ENCODE data around the gene TRAK2.
A peak's percentile ranks its signal among the peaks of the same experiment; 100 is the strongest.
"Not testable (repeated sequence)": the region's sequence is repeated elsewhere in the genome, so short reads cannot be mapped to it uniquely, and the experiment has no call there.

The TRAK2 gene

DNA sequence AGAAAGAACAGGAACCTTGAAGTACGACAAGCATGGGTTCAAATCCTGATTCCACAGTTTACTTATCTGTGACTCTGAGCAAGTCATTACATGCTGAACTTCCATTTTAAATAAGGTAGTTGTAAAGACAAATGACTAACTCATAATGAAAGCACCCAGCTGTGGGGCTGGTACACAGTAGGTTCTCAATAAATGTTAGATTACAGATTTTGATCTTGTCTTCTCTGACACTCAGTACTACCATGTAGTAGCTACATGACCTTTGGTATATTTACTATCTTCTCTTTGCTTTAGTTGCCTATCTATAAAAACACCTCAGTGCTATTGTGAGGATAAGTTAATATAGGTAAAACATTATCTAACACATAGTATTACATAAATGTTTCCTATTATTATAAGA, 3.2 kb downstream of the TRAK2 start:
- DNase-seq = no peak

DNA sequence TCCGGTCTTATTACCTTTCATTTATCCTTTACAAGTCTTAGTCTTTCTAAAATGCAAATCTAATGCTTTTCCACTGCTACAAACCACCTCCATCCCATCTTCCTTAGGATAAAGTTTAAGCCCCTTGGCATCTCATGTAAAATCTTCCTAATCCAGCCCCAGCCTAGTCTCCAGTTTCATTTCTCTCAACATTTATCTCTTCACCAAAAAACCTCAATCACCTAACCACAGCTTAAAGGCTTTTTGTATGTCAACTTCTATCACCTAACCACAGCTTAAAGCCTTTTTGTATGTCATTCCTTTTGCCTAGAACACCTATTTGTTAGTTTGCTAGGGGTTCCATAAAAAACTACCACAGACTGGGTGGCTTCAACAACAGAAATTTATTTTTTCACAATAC, 4.2 kb downstream of the TRAK2 start:
- no peak for DNase-seq

DNA sequence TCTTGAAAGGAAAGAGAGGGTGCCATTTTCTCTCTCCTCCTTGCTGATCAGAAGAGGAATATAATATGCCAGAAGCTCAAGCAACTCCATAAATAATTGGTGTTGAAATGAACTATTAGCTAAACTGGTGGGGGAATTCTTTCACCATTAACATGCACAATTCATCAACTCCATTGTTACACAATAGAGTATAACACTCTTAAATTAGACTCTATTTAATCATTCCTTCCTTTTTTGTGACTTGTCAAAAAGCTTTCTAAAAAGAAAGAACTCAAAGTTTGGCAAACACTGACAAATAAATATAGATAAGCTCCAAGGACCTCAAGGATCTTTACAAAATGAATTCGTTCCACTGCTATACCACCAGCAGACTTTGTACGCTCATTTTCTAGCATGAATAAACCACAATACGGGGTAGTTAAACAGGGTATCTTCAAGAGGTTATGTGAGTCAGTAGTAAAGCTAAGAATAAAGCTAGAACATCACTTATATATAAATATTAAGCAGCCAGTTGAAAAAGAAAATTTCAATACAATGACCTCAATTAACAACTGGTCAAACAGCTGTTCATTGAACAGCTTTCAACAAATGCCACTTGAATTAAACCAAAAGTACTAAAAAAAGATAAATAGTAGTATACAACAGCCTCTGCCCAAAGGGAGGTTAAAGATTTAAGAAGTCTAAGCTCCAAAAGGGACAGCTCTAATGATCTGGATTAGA, 6.4 kb downstream of the TRAK2 start:
- no peak for DNase-seq

DNA sequence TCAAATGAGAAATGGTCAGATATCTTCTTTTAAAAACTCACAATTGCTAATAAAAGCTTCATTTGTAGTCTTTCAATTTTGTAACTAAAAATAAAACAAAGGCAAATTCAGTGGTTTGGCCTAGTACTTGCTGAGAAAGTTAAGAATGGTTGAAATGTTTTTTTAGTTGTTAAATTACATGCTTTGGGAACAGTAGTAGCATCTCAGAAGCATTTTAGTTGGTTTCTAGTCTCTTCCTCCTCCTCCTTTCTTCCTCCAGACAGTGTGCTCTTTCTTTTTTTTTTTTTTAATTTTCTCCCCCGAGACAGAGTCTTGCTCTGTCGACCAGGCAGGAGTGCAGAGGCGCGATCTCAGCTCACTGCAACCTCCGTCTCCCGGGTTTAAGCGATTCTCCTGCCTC, 9.8 kb downstream of the TRAK2 start:
- no peak for DNase-seq

DNA sequence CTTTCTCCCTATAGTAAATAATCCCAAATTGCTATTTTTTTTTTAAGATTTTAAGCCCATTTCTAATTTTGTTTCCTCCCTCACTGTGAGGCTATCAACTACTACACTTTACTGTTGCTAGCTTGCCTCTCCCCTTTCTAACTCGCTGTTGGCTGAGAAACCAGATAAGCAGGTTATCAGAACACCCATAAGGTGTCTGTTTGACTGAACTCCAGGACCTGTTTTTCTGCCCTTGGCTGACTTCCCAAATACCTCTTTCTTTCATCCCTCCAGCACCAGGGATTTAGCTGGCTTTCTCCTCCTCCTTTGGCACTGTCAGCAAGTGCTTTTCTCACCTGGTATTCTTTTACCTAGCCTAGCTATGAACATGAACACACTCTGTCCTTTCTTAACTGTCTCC, 11.1 kb downstream of the TRAK2 start:
- DNase-seq = peak; percentile 31

DNA sequence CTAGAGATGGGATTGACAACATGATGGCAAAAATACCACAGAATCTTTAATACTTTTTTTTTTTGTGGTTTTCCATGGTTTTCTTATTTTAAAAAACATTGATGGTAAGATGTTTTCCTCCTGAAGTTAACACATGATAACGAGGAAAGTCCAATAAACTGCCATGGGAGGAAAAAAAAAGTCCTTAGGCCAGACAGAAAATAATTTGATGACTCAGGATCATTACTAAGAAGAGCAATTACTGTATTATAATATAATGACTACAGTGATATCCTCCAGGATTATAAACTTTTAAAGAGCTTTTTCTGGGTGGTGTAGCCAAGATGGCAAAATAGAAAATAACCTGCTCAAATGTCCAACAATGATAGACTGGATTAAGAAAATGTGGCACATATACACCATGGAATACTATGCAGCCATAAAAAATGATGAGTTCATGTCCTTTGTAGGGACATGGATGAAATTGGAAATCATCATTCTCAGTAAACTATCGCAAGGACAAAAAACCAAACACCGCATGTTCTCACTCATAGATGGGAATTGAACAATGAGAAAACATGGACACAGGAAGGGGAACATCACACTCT, 11.8 kb downstream of the TRAK2 start:
- not testable (repeated sequence) for DNase-seq

DNA sequence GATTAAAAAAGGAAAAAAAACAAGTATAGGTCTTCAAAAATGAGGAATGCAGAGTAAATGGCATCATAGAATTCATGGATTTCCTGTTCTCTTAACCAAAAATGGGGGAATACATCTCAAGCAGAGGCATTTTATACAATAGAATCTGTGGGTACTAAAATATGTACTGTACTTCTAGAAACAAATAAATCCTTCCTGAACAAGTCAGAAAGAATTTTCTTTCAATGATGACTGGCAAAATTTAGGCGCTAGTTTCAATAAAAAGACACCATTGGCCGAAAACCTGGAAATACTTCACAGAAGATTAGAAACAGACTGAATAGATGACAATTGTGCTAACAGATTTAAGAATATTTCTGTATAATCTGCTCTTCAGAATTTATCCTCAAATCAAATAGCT, 15.1 kb downstream of the TRAK2 start:
- no peak for DNase-seq

DNA sequence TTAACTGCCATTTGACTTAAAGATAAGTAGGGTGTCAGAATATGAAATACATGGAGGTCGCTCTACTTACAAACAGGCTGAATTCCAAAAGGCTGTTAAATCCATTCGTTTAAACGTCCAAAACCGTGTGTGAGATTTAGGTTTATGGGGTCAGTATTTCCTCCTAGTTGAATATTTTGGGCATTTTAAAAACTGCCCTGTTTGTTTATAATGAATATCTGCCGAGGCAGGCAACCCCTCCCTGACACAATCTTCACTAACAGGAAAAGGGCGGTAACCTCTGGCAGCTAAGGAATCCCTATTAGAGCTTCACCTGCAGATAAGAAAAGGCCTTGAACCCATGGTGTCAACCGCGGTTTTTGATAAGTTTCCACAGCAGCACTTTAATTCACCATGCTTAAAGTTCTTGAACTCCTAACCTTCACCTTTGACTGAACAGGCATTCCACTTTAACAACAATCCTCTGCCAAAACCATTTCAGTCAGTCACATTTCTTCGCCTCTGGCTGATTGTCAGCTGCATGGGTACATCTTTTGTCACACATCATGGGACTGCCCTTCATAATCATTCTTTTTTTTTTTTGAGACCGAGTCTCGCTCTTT, 17.8 kb downstream of the TRAK2 start:
- no peak for DNase-seq

DNA sequence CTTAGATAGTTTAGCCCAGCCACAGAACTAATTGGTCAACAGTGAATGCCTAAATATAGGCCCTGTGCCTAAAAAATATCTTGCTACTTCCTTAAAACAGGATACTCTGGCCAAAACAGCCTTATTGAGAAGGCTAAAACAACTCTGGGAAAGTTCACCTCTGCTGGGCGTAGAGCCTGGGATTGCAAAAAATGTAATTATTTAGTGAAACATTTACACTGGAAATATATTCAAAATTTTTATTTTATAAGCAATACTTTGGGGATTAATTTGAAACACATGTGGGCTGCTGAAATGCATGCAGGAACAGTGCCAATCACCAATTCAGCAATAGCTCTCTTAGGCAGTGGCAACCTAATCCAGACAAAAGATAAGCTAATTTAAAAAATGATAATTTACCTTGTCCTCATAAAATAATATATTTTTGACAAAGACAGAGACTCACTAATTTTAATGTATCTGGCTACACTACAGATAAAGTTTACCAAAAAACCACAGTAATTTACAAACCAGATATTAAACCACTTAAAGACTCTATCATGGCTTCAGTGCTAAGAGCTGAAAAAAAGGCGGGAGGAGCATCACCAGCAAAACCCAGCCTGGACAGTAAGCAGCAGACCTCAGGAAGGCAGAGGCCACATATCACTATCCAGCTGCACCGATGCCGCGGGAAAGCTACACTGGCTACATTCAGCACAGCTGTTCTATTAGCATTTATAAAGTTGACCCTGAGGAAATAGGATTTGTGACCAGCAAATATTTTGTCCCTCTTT, 18.5 kb downstream of the TRAK2 start:
- no peak for DNase-seq

DNA sequence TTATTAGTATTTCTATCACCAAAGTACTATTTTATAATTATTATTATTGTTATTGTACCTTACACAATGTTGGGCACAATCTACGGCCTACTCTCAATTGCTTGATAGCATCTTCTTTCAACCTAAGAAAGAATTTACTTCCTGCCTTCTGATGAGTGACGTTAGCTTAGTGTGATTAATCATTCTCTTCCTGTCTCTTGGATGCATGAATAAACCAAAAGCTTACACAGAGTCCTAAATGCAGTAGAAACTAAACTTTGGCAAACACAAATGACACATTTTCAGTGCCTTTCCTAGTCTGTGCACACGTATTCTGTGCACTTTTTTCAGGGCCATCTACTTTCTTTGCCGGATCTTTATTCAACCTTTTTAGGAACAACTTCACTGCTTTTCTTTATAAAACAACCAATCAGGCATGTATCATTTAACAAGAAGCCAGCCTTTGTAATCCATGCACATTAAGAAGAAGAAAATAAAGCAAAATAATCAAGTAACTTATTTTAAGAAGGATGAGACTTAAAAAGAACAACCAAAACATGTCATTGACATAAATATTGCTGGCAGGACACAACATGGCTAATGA, 19.1 kb downstream of the TRAK2 start:
- DNase-seq = no peak

DNA sequence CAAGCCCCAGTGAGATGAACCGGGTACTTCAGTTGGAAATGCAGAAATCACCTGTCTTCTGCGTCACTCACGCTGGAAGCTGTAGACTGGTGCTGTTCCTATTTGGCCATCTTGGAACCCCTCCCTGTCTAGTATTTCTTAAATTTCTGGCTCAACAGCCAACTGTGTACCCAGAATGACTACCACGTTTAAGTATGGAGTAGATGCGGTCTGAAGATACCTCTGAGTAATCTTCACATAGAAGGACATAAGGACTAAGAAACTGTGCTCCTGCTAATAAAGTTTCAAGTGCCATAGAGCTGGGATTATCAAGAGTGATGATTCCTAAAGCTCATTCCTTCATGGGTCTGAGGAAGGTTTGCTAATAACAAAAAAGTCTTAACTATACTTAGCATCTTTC, 20.4 kb downstream of the TRAK2 start:
- no peak for DNase-seq

DNA sequence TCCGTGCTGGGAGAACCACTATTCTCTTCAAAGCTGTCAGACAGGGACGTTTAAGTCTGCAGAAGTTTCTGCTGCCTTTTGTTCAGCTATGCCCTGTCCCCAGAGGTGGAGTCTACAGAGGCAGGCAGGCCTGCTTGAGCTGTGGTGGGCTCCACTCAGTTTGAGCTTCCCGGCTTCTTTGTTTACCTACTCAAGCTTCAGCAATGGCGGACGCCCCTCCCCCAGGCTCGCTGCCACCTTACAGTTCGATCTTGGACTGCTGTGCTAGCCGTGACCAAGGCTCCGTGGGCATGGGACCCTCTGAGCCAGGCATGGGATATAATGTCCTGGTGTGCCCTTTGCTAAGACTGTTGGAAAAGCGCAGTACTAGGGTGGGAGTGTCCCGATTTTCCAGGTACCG, 20.9 kb downstream of the TRAK2 start:
- not testable (repeated sequence) for DNase-seq

DNA sequence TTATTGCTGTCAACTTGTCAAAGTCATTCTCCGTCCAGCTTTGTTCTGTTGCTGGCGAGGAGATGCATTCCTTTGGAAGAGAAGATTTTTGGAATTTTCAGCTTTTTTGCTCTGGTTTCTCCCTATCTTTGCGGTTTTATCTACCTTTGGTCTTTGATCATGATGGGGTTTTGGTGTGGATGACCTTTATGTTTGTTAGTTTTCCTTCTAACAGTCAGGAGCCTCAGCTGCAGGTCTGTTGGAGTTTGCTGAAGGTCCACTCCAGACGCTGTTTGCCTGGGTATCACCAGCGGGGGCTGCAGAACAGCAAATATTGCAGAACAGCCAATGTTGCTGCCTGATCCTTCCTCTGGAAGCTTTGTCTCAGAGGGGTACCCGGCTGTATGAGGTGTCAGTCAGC, 21.4 kb downstream of the TRAK2 start:
- not testable (repeated sequence) for DNase-seq

DNA sequence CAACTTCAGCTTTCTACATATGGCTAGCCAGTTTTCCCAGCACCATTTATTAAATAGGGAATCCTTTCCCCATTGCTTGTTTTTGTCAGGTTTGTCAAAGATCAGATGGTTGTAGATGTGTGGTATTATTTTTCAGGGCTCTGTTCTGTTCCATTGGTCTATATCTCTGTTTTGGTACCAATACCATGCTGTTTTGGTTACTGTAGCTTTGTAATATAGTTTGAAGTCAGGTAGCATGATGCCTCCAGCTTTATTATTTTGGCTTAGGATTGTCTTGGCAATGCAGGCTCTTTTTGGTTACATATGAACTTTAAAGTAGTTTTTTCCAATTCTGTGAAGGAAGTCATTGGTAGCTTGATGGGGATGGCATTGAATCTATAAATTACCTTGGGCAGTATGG, 22.9 kb downstream of the TRAK2 start:
- not testable (repeated sequence) for DNase-seq

DNA sequence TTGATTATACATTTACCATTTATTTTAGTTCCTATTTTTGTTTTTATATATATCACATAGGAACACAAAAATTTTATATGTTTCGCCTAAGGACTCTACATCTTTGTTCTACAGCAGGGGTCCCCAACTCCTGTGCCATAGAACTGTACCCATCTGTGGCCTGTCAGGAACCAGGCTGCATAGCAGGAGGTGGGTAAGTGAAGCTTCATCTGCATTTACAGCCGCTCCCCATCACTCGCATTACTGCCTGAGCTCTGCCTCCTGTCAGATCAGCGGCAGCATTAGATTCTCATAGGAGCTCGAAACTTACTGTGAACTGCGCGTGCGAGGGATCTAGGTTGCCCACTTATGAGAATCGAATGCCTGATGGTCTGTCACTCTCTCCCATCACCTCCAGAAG, 25.3 kb downstream of the TRAK2 start:
- no peak for DNase-seq

DNA sequence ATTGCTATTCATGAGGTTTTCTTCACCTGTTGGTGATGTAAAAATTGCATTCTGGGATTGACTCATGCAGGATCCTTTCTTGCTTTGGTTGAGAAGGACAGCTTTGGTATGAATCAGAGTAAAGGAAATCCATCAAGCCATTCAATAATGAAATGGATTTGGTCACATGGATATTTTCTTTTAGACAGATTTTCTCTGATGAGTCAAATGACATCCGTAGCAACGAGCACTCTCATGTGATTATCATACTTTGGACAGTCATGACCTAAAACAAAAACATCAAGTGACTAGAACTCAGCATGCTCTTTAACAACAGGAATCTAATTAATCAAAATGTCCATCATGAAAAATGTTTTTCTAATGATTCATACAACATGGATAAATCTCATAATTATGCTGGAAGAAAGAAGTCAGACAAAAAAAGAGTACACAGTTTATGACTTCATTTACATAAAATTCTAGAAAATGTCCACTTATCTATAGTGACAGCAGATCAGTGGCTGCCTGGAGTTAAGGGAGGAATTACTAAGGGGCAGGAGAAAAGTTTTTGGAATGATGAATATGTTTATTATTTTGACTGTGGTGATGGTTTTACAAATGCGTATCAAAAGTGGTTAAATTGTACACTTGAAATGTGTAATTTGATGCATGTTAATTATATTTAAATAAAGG, 30.7 kb downstream of the TRAK2 start:
- DNase-seq = no peak

DNA sequence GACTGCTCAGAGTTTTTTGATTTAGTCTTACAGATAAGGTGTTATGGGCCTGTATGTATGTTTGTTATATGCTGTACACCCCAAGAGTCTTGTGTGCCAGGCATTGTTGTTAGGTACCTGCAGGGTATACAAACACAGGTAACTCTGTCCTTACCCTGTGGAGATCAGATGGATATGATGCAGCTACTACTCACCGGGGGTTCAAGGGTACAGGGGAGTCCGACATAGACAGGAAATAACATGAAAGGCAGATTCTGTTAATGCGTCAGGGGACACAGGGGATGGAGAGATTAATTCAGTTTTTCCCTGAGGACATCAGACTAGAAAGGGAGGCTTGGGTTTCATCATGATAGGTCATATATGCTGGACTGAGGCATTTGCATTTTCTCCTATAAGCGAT, 31.3 kb downstream of the TRAK2 start:
- no peak for DNase-seq

DNA sequence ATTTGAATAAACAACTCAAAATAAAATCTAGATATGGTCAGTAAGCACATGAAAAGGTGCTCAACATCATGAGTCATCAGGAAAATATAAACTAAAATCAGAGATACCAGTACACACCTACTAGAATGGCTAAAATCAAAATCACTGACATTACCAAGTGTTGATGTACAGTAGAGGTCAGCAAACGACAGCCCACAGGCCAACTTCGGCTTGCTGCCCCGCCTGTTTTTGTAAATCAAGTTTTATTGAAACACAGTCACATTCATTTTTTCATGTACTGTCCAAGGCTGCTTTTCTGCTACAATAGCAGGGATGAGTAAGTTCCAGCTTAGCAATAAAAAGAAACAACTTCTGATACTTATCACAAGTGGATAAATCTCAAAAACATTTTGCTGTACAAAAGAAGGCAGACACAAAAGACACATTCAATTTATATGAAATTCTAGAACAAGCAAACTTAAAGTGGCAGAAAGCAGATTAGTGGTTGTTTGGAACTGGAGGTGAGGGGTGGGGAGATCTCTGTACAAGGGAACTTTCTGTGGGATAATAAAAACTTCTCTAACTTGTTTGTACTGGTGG, 32.1 kb downstream of the TRAK2 start:
- DNase-seq = no peak

DNA sequence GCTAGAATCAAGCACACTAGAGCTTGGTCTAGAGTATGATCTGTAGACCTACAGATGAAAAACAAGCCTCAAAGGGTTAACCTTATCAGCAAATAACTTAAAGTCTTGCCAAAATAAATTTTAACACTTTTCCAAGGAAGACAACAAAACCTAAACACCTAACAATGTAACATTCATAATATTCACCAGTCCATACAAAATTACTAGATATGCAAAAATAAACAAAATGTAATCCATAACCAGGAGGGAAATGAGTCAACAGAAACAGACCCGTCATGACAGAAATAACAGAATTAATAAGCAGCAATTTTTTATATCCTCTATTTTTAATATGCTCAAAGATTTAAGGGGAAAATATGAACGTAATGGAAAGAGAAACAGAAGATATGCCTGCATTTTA, 36.1 kb downstream of the TRAK2 start:
- DNase-seq = no peak

DNA sequence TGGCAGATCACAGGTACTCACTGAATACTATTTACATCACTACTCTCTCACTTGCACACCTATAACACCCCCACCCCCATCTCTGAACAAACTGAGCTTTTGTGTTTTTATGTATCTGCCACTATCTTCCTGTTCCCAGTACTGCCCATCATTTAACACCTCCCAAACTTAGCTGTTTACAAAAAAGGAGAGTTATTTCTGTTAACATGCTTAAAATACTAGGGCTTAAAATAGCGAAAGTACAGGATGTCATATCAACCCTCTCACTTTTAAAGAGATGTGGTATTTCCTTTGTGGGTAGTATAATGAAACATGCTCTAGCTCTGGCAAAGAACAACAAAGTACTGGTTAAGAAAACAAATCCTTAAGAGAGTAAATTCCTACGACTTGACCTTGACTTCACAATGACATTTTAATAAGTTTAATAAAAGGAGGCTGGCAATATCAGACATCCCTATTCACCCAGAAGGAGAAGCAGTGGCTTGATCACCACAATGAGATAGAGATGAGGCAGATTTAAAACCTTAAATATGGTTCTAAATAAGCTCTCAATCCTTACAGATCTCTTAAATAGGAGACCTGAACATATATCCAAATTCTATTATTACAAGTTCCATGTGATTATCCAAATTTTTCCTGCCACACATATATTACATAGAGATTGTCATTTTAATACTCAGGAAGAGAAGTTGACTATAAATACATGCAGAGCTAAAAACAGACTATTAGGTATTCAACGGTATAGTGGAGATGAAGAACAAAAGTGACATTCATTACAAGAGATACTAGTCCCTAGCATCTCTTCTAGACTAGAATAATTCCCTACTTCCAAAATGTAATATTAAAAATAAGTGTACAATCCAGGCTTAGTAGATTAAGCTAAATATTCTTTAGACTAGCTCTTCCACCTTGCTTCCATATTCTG, 36.9 kb downstream of the TRAK2 start:
- DNase-seq = no peak

DNA sequence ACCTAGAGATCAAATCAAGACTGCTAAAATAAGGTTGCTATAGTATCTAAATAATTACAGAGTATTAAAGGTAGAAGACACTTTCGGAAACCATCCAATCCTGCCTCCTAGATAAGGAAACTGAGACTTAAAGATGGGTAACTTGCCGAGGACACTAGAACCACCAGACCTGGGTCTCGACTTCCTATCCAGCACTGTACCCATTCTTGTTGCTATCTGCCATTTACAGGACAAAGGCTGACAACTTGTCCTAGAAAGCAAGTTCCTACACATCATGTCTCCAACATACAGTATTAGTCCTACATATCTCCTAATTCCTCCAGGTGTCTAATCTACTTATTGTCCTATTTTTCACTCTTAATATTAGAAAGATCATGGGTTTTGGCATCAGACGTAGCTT, 37.7 kb downstream of the TRAK2 start:
- no peak for DNase-seq
